Parathyroid adenoma (tissue), 2 donors: ENCODE data around the gene NDUFB5.

Experiments
- H2AFZ ChIP-seq: fragments of 300-600 bp; sonication (generic); one replicate; pipeline ENCODE4 v1.7.0; 2017; ENCODE audit warnings: antibody characterized with exemption, mild to moderate bottlenecking
- H3K27ac ChIP-seq: fragments of 300-600 bp; sonication (generic); one replicate; pipeline ENCODE4 v1.7.0; 2017
- H3K27me3 ChIP-seq: fragments of 300-600 bp; sonication (generic); one replicate; pipeline ENCODE4 v1.7.0; 2017; ENCODE audit warnings: low read length; ENCODE audit not compliant: control insufficient read depth, insufficient read depth
- H3K36me3 ChIP-seq: fragments of 300-600 bp; sonication (generic); one replicate; pipeline ENCODE4 v1.7.0; 2017; ENCODE audit warnings: low read length; ENCODE audit not compliant: control insufficient read depth, insufficient read depth
- H3K4me1 ChIP-seq: fragments of 300-600 bp; sonication (generic); one replicate; pipeline ENCODE4 v1.7.0; 2017; ENCODE audit warnings: control low read depth
- H3K4me2 ChIP-seq: fragments of 300-600 bp; sonication (generic); one replicate; pipeline ENCODE4 v1.7.0; 2017; ENCODE audit warnings: low read length
- H3K4me3 ChIP-seq: fragments of 300-600 bp; sonication (generic); one replicate; pipeline ENCODE4 v1.7.0; 2017; ENCODE audit warnings: low read depth, low read length
- H3K79me2 ChIP-seq: fragments of 300-600 bp; sonication (generic); one replicate; pipeline ENCODE4 v1.7.0; 2017; ENCODE audit warnings: control low read depth
- H3K9ac ChIP-seq: fragments of 300-600 bp; sonication (generic); one replicate; pipeline ENCODE4 v1.7.0; 2017; ENCODE audit warnings: mild to moderate bottlenecking
- H3K9me3 ChIP-seq: fragments of 300-600 bp; sonication (generic); one replicate; pipeline ENCODE4 v1.7.0; 2017; ENCODE audit warnings: low read length; ENCODE audit not compliant: control insufficient read depth
- CTCF ChIP-seq: fragments of 300-600 bp; sonication (generic); IDR thresholded peaks from one replicate; pipeline ENCODE4 v1.7.0; 2017; ENCODE audit warnings: antibody characterized with exemption, mild to moderate bottlenecking
- donor health status: primary hyperparathyroidism.

Gene NDUFB5

GRCh38 chr3:179591313-179591712 is 13.3 kb upstream of the NDUFB5 start:
- Histone ChIP-seq H3K79me2 (no peaks in the 10 kb centered on the region), H3K4me3 (no peak overlapping the region), H3K27ac (no peak overlapping the region), H3K36me3 (no peaks in the 10 kb centered on the region), H2AFZ (no peak overlapping the region), H3K4me1 (no peaks in the 10 kb centered on the region), H3K4me2 (no peak overlapping the region), H3K27me3 (no peaks in the 10 kb centered on the region), H3K9ac (no peak overlapping the region), H3K9me3 (no peaks in the 10 kb centered on the region)
- no peak for TF ChIP-seq CTCF

- no peak overlapping the region for H3K4me3 ChIP-seq
- no peaks in the 10 kb centered on the region for H3K36me3 ChIP-seq
- no peak overlapping the region for H3K27ac ChIP-seq
- H3K27me3 ChIP-seq: no peaks in the 10 kb centered on the region
- no peak overlapping the region for H3K9ac ChIP-seq
- no peaks in the 10 kb centered on the region for H3K9me3 ChIP-seq
- peaks cover 7% of the 10 kb centered on the region for H3K79me2 ChIP-seq
- no peak overlapping the region for H2AFZ ChIP-seq
- H3K4me2 ChIP-seq: no peak overlapping the region
- no peak for TF ChIP-seq CTCF
- no peaks in the 10 kb centered on the region for H3K4me1 ChIP-seq
Measured at GRCh38 chr3:179599531-179599930, 5.1 kb upstream of the NDUFB5 start.

GRCh38 chr3:179603321-179603720 is 1.3 kb upstream of the NDUFB5 start:
- Histone ChIP-seq H3K27ac (no peak overlapping the region), H3K4me3 (no peak overlapping the region), H3K4me1 (no peaks in the 10 kb centered on the region), H3K36me3 (no peaks in the 10 kb centered on the region), H3K9me3 (no peaks in the 10 kb centered on the region), H2AFZ (no peak overlapping the region), H3K9ac (no peak overlapping the region), H3K79me2 (peaks cover 27% of the 10 kb centered on the region), H3K27me3 (no peaks in the 10 kb centered on the region), H3K4me2 (peak overlapping the region; percentile 98)
- TF ChIP-seq CTCF: no peak

DNA sequence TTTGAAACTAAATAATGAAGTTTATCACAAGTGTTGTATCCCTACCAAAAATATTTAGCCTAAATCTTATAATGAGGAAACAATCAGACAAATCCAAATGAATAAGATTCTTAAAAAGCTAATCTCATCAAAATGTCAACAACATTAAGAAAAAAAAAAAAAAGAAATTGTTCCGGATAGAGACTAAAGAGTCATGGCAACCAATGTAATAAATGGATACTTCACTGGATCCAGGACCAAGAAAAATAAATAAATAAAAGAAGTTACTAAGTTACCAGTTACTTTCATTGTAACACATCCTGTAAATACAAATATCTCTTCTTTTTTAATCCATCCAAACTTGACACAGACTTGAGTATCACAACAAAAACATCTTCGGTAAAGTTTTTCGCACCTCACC is 763 bp upstream of the NDUFB5 start:
- Histone ChIP-seq H3K36me3 (no peaks in the 10 kb centered on the region), H3K27ac (peak overlapping the region; percentile 89), H3K4me3 (peak overlapping the region; percentile 99), H3K9me3 (no peaks in the 10 kb centered on the region), H2AFZ (peak overlapping the region; percentile 91), H3K79me2 (peaks cover 28% of the 10 kb centered on the region), H3K4me1 (no peaks in the 10 kb centered on the region), H3K27me3 (no peaks in the 10 kb centered on the region), H3K9ac (peak overlapping the region; percentile 77), H3K4me2 (peak overlapping the region; percentile 98)
- TF ChIP-seq CTCF: no peak

GRCh38 chr3:179606534-179607085 is 2.0 kb downstream of the NDUFB5 start:
- no peak overlapping the region for H3K9ac ChIP-seq
- no peak overlapping the region for H3K4me3 ChIP-seq
- no peak for TF ChIP-seq CTCF
- H3K9me3 ChIP-seq: no peaks in the 10 kb centered on the region
- no peaks in the 10 kb centered on the region for H3K27me3 ChIP-seq
- no peaks in the 10 kb centered on the region for H3K36me3 ChIP-seq
- H3K4me1 ChIP-seq: no peaks in the 10 kb centered on the region
- H3K4me2 ChIP-seq: no peak overlapping the region
- no peak overlapping the region for H3K27ac ChIP-seq
- H3K79me2 ChIP-seq: peaks cover 47% of the 10 kb centered on the region
- no peak overlapping the region for H2AFZ ChIP-seq
